Renal cortical epithelial cell (primary cell): ENCODE measurements around the gene TMEM80. TPM values are rescaled to one million over a fixed set of nuclear protein-coding genes. Genes with fewer than 3 reads are reported as not detected.

ENCODE experiments used
- DNase-seq: peaks from one replicate; pipeline ENCODE4 v3.0.0-alpha.2; 2011; ENCODE audit warnings: low read depth
- total RNA-seq: library from RNA; depleted of rRNA; stranded (reverse); fragments of >200 nt; gene quantifications from 2 replicates; pipeline ENCODE4 v1.2.3, GENCODE V29; 2014

Gene TMEM80
- total RNA-seq, 1 donor from 2014 or later = 7.7 TPM

- DNase-seq = no peak
Measured at GRCh38 chr11:699116-699508, 3.5 kb downstream of the TMEM80 start.

- DNase-seq = no peak
Measured at GRCh38 chr11:699753-700152, 4.1 kb downstream of the TMEM80 start.

- no peak for DNase-seq
Measured at GRCh38 chr11:701741-702461, 6.3 kb downstream of the TMEM80 start.

- DNase-seq = peak; percentile 30
Measured at GRCh38 chr11:702462-703461, 7.1 kb downstream of the TMEM80 start.

GRCh38 chr11:703506-703905 lies 7.9 kb downstream of the TMEM80 start:
- no peak for DNase-seq

- no peak for DNase-seq
Measured at GRCh38 chr11:704228-704674, 8.6 kb downstream of the TMEM80 start.

GRCh38 chr11:704781-705645 lies 9.4 kb downstream of the TMEM80 start:
- DNase-seq = peak; percentile 54

GRCh38 chr11:705646-706438 lies 10.2 kb downstream of the TMEM80 start, which contains the start of gene EPS8L2:
EPS8L2 (plus strand) TSS chr11:706231; CDS start chr11:709408, 3,177 bp downstream.
- DNase-seq = no peak

GRCh38 chr11:706439-706956 lies 10.9 kb downstream of the TMEM80 start:
- DNase-seq = peak; percentile 47

GRCh38 chr11:706957-707816 lies 11.6 kb downstream of the TMEM80 start:
- peak; percentile 71 for DNase-seq

GRCh38 chr11:707817-708420 lies 12.3 kb downstream of the TMEM80 start:
- DNase-seq = peak; percentile 76

GRCh38 chr11:708511-708910 lies 12.9 kb downstream of the TMEM80 start:
- DNase-seq = no peak

- DNase-seq = no peak
Measured at GRCh38 chr11:709109-709997, 13.7 kb downstream of the TMEM80 start.

- no peak for DNase-seq
Measured at GRCh38 chr11:714436-714835, 18.8 kb downstream of the TMEM80 start.

- no peak for DNase-seq
Measured at GRCh38 chr11:719214-720016, 23.8 kb downstream of the TMEM80 start.

- no peak for DNase-seq
Measured at GRCh38 chr11:720017-720641, 24.5 kb downstream of the TMEM80 start.
